ENCODE data around the gene AGTRAP.
A peak's percentile ranks its signal among the peaks of the same experiment; 100 is the strongest.

AGTRAP gene

DNA sequence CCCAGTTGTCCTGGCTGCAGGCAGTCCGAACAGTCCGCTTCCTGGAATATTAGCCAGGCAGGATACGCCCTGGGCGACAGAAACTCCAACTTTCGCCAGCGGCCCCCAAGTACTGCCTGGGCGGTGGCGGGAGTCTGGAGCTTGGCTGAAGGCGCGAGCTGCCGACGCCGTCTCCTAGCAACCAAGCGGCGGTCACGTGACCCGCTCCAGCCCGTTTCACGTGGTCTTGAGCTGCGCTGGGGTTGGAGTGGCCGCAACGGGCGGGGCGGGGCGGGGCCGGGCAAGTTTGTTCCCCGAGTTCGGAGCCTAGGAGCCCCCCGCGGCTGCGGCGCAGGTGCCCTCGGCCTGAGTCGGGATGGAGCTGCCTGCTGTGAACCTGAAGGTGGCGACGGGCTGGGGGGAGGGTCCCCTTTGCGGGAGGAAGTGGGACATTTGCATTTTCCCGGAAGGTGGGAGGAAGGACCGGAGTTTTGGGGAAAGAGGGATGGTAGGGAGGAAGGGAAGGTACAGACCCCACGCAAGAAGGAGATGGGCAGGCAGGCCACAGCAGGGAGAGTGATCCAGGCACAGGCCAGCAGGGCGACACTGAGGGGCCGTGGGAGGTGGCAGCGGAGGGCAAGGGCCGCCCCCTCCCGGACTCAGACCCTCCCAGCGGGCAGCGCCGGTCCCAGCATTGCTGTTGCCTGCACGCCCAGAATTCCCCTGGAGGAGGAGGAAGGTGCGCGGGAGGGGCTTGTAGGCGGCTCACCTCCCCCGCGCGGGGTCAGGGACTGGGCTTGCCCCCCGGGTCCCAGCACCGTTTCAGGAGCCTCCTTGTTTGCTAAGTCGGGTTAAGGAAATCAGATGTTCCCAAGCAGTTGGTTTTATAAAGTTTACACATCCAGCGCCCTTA lies at the start of gene AGTRAP:
AGTRAP (plus strand) TSS at position 283 of the 892 bp plus-strand sequence; CDS start at position 356, 73 bp downstream.
- Histone ChIP-seq H3K36me3 (replicated peaks) (no peaks in the 10 kb centered on the region), H3K4me1 (peaks cover 12% of the 10 kb centered on the region), H3K9me3 (no peaks in the 10 kb centered on the region), H3K4me3 (peak within 1 kb of the TSS; percentile 95), H3K27me3 (ENCODE audit: low read depth) (no peaks in the 10 kb centered on the region)
- DNase-seq (ENCODE audit: low spot score in 2 of 2): peak; percentile 88 to 96
- in situ Hi-C loops (cut with MboI; ENCODE audit: low sequenced_read_pairs): no loop called here

DNA sequence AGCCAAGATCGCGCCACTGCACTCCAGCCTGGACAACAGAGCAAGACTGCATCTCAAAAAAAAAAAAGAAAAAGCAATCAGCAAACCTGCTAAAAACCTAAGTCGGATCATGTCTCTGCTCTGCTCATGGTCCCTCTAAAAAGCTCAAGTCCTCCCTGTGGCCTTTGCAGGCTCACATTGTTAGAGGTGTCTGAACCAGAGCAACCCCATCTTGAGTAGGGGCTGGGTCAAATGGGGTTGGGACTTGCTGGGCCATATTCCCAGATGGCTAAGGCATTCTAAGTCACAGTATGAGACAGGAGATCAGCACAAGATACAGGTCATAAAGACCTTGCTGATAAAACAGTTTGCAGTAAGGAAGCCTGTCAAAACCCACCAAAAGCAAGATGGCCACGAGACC lies 47.4 kb upstream of the AGTRAP start:
- Histone ChIP-seq H3K4me3 (no peak overlapping the region), H3K4me1 (peaks cover 26% of the 10 kb centered on the region), H3K36me3 (replicated peaks) (no peaks in the 10 kb centered on the region), H3K27me3 (ENCODE audit: low read depth) (peaks cover 3% of the 10 kb centered on the region; the same call in 1 of the 2 replicates), H3K9me3 (no peaks in the 10 kb centered on the region)
- DNase-seq (ENCODE audit: low spot score in 2 of 2): no peak
- in situ Hi-C loops (cut with MboI; ENCODE audit: low sequenced_read_pairs): no loop called here

DNA sequence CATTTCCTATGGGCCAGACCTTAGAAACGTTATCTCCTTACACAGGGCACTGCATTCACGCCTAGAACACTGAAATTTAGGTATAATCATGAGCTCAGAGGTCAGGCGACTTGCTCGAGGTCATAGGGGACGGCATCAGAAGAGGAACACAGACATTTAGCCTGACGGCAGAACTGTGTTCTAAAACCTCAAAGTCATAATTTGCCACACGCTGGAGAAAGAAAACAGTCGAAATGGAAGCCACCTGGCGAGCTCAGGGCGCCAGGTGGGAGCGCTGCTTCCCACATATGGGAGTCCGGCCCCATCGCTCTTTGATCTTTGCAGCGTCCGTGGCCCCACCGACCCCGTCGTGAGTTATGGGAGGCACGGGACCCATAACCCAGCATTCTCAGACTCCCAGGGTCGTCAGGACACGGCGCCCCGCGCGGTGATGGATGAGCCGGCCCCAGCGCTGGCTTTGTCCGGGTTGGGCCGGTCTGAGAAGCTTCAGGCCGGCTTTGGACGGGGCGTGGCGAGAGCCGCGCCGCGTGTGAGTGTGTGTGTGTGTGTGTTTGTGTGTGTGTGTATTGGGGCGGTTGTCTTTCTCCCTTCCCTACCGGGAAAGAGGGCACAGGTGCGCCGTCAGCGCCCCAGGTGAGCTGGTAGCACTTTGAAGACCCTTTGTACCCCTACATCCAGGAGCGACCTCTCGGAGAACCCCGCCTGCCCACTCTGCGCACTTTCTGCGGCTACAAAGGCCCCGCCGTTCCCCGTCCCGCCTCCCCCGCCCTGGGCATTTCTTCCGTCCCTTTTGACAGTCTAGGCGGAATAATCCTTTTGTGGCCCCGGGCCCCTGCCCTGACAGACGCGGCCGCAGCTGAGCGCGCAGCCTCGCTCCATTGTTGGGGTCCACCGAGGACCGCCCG lies 45.3 kb upstream of the AGTRAP start:
- peak overlapping the region; percentile 47 for H3K4me3 ChIP-seq
- no peaks in the 10 kb centered on the region for H3K36me3 ChIP-seq (replicated peaks)
- in situ Hi-C loops (cut with MboI; ENCODE audit: low sequenced_read_pairs): no loop called here
- peaks cover 3% of the 10 kb centered on the region; the same call in 1 of the 2 replicates for H3K27me3 ChIP-seq (ENCODE audit: low read depth)
- peaks cover 21% of the 10 kb centered on the region for H3K4me1 ChIP-seq
- DNase-seq (ENCODE audit: low spot score in 2 of 2): peak; percentile 27 to 70
- no peaks in the 10 kb centered on the region for H3K9me3 ChIP-seq

DNA sequence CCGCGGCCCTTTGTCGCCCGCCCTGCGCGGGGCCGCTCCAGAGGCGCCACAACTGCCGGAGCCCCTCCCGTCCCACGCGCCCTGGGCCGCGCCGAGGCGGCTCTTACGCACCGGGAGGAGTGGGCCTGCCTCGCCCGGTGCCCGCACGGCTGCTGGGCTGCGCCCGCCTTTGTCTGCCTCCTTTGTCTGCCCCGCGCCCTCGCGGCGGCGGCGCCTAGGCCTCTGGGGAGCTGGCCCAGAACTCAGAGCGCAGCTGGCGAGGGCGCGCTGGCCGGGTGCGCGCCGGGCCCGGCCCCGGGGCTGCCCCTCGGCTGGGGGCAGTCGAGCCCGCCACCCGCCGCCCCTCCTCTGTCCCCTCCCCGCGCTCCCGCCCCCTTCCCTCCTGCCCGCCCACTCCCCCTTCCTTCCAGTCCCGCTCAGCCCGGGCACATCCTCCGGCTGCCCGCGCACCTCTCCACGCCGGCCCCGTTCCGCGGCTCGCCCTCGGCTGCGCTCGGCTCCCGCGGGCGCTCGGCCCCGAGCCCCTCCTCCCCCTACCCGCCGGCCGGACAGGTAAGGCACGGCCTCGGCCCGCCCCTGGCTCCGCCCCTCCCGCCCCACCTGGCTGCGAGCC lies 44.5 kb upstream of the AGTRAP start, which contains the start of gene DRAXIN:
DRAXIN (plus strand) TSS at position 409 of the 613 bp plus-strand sequence. CDS start 14,549 bp downstream, outside the sequence.
- H3K4me1 ChIP-seq: peaks cover 21% of the 10 kb centered on the region

DNA sequence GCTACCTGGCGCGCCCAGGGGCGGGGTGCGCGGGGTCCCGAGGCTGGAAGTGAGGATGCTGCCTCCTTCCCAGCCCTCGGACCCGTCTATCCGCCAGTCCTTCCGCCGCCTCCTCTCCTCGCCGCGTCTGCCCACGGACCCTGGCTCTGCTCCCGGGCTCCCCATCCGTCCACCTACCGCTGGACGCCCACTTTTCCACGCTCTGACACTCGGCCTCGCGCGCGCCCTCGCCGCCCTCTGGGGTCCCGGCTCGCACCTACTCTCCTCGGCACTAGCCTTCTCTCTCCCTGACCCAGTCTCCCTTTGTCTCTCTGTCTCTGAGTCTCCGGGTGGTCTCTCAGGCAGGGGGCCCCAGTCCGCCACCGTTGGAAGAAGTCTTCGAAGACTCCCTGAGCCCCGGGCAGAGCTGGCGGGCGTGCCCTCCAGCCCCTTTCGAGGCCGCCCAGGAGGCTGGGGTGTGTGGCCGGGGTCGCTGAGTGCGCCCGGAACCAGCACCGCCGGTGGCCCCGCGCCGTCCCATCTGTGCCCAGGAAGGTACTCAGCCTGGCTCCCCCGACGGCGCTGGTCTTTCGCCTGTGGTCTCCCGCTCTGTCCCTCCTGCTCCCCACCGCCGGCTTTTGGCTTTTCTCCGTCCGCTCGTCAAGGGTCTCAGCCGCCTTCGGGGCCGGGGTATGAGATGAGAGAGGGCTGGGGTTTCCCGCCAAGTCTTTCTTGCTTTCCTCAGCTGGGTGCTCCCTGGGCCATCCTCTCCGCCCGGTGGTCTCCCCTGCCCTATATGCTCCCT lies 43.8 kb upstream of the AGTRAP start:
- in situ Hi-C loops (cut with MboI; ENCODE audit: low sequenced_read_pairs): no loop called here
- peak overlapping the region; percentile 17 for H3K4me3 ChIP-seq
- H3K36me3 ChIP-seq (replicated peaks): no peaks in the 10 kb centered on the region
- H3K4me1 ChIP-seq: peaks cover 21% of the 10 kb centered on the region
- no peaks in the 10 kb centered on the region for H3K9me3 ChIP-seq
- DNase-seq (ENCODE audit: low spot score in 2 of 2): no peak
- peaks cover 3% of the 10 kb centered on the region; the same call in 1 of the 2 replicates for H3K27me3 ChIP-seq (ENCODE audit: low read depth)

More for the DNA sequence above, 44.5 kb upstream of the AGTRAP start, which contains the start of gene DRAXIN:
- H3K36me3 ChIP-seq (replicated peaks): no peaks in the 10 kb centered on the region
- peak; percentile 32 to 77 for DNase-seq (ENCODE audit: low spot score in 2 of 2)
- H3K9me3 ChIP-seq: no peaks in the 10 kb centered on the region
- in situ Hi-C loops (cut with MboI; ENCODE audit: low sequenced_read_pairs): no loop called here
- H3K27me3 ChIP-seq (ENCODE audit: low read depth): peaks cover 3% of the 10 kb centered on the region; the same call in 1 of the 2 replicates
- H3K4me3 ChIP-seq: peak within 1 kb of the TSS; percentile 47

GRCh38 chr1:11693024-11693590 lies 42.8 kb upstream of the AGTRAP start:
- in situ Hi-C loops (cut with MboI; ENCODE audit: low sequenced_read_pairs): no loop called here
- Histone ChIP-seq H3K4me1 (peaks cover 21% of the 10 kb centered on the region), H3K27me3 (ENCODE audit: low read depth) (peaks cover 3% of the 10 kb centered on the region; the same call in 1 of the 2 replicates), H3K4me3 (no peak overlapping the region), H3K9me3 (no peaks in the 10 kb centered on the region), H3K36me3 (replicated peaks) (no peaks in the 10 kb centered on the region)
- DNase-seq (ENCODE audit: low spot score in 2 of 2): no peak

DNA sequence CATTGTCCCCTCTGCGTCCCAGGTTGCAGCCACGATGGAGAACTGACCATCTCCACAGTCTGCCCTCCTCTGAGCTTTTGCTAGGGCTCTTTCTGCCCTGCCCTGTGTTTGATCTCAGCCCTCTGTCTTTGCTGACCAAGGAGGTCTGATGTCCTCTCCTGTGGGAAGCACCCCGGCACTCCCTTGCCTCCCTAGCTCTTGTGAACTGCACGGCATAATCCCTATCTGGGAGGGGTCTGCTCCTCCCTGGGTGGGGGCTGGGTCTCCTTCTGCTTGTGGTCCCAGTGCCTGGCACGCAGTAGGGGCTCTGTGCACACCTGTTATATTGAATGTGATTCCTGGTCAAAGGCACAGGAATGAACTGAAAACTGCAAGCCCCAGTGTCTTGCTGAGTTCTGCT lies 42.0 kb upstream of the AGTRAP start:
- in situ Hi-C loops (cut with MboI; ENCODE audit: low sequenced_read_pairs): no loop called here

DNA sequence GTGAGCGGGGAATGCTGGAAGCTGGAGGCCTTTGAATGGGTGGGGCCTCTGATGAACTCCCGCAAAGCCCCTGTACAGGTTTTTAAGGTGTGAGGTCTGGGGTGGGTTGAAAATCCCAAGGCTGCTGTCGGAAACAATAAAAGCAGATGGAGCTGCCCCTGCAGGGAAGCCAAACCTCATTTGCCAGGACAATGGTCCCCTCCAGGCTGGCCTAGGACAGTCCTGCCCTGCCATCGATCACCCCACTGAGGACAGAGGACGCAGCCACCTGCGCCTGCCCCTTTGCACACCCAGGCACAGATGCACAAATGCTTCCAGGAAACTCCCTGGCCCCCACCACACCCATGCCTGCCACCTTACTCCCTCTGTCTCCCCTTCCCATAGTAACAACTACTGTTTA lies 40.1 kb upstream of the AGTRAP start:
- H3K27me3 ChIP-seq (ENCODE audit: low read depth): peaks cover 3% of the 10 kb centered on the region; the same call in 1 of the 2 replicates
- in situ Hi-C loops (cut with MboI; ENCODE audit: low sequenced_read_pairs): no loop called here
- no peak for DNase-seq (ENCODE audit: low spot score in 2 of 2)

More for the DNA sequence above, 42.0 kb upstream of the AGTRAP start:
- peaks cover 19% of the 10 kb centered on the region for H3K4me1 ChIP-seq
- H3K9me3 ChIP-seq: no peaks in the 10 kb centered on the region
- no peak overlapping the region for H3K4me3 ChIP-seq
- peaks cover 3% of the 10 kb centered on the region; the same call in 1 of the 2 replicates for H3K27me3 ChIP-seq (ENCODE audit: low read depth)
- no peaks in the 10 kb centered on the region for H3K36me3 ChIP-seq (replicated peaks)
- DNase-seq (ENCODE audit: low spot score in 2 of 2): no peak

DNA sequence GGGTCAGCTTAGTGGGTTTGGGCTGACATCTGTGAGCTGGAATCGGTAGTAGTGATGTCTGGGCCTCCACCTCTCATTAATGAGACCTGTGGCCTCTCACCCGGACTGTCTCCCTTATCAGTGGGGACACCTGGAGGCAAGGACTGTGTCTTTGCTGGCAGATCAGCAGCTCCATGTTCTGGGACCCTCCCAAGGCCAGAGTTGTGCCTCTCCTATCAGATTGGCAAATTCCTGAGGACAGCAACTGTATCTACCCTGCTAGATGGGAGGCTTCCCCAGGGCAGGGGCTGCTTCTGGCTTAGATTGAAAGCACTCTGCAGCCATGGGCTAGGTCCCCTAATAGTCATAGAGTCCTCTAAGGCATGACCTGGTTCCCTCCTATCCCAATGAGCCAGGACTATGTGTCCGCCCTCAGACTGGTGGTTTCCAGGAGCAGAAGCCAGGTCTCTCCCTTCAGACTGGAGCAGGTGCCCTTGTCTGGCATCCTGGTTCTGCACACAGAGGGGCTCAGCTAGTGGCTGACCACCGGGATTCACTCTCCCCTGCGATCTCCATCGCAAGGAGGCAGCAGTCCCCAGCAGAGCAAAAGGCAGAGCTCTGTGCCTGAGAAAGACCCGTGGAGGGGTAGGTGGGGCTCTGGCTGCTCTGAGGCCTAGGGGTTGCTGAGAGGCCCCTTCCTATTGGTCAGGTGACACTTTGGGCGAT lies 38.6 kb upstream of the AGTRAP start:
- no peak for DNase-seq (ENCODE audit: low spot score in 2 of 2)
- no peaks in the 10 kb centered on the region for H3K36me3 ChIP-seq (replicated peaks)
- no peaks in the 10 kb centered on the region for H3K27me3 ChIP-seq (ENCODE audit: low read depth)
- in situ Hi-C loops (cut with MboI; ENCODE audit: low sequenced_read_pairs): no loop called here
- no peaks in the 10 kb centered on the region for H3K4me1 ChIP-seq
- H3K9me3 ChIP-seq: no peaks in the 10 kb centered on the region
- no peak overlapping the region for H3K4me3 ChIP-seq

More for the DNA sequence above, 40.1 kb upstream of the AGTRAP start:
- H3K36me3 ChIP-seq (replicated peaks): no peaks in the 10 kb centered on the region
- no peaks in the 10 kb centered on the region for H3K9me3 ChIP-seq
- H3K4me3 ChIP-seq: no peak overlapping the region
- H3K4me1 ChIP-seq: no peaks in the 10 kb centered on the region; the same call in 1 of the 2 replicates

- H3K4me1 ChIP-seq: no peaks in the 10 kb centered on the region
These were observed 38.1 kb upstream of the AGTRAP start for GRCh38 chr1:11697893-11698210.

GRCh38 chr1:11700601-11701467 lies 35.1 kb upstream of the AGTRAP start:
- H3K27me3 ChIP-seq (ENCODE audit: low read depth): no peaks in the 10 kb centered on the region
- no peak overlapping the region for H3K4me3 ChIP-seq
- no peaks in the 10 kb centered on the region for H3K36me3 ChIP-seq (replicated peaks)
- no peaks in the 10 kb centered on the region for H3K4me1 ChIP-seq
- no peaks in the 10 kb centered on the region for H3K9me3 ChIP-seq
- in situ Hi-C loops (cut with MboI; ENCODE audit: low sequenced_read_pairs): no loop called here
- DNase-seq (ENCODE audit: low spot score in 2 of 2): no peak

More at GRCh38 chr1:11697893-11698210, 38.1 kb upstream of the AGTRAP start:
- in situ Hi-C loops (cut with MboI; ENCODE audit: low sequenced_read_pairs): no loop called here
- Histone ChIP-seq H3K36me3 (replicated peaks) (no peaks in the 10 kb centered on the region), H3K4me3 (no peak overlapping the region), H3K9me3 (no peaks in the 10 kb centered on the region), H3K27me3 (ENCODE audit: low read depth) (no peaks in the 10 kb centered on the region)
- no peak for DNase-seq (ENCODE audit: low spot score in 2 of 2)

Data from HAP-1 (cell line).